IMR-90 (cell line): Measurements from ENCODE around the gene SLC25A14. TPM values are rescaled to one million over a fixed set of nuclear protein-coding genes. Genes with fewer than 3 reads are reported as not detected.
"Not testable (repeated sequence)": the region's sequence is repeated elsewhere in the genome, so short reads cannot be mapped to it uniquely, and the experiment has no call there.

Experiments used
- ATAC-seq: fragments of 200-7000 bp; cut with Tn5 transposase; 2 replicates; pipeline ENCODE4 v1.9.1; 2020; ENCODE audit warnings: low read depth, mild to moderate bottlenecking, moderate library complexity
- BruUV-seq: library from RNA; stranded (reverse); fragments of 400-500 nt; replicated peaks from 2 replicates; lab custom pipeline; 2021; lab: Mats Ljungman, UMichigan
- CTCF ChIA-PET: fragments of 300-600 bp; formaldehyde crosslinking; extraction: SDS; loops from one replicate; lab custom pipeline; 2021; ENCODE audit warnings: antibody characterized with exemption; lab: Yijun Ruan, JAX
- POLR2A ChIA-PET: fragments of 300-600 bp; sonication (Branson Sonifier 250); formaldehyde crosslinking; loops from one replicate; lab custom pipeline; 2022; ENCODE audit warnings: antibody characterized with exemption; ENCODE audit not compliant: unreplicated experiment; lab: Charles Lee
- DNase-seq: peaks from one replicate; pipeline ENCODE4 v3.0.0; 2013
- H2AFZ ChIP-seq: replicated peaks from 2 replicates; pipeline ENCODE3; 2013; ENCODE audit warnings: low read length, mild to moderate bottlenecking; ENCODE audit not compliant: poor library complexity
- H2AK5ac ChIP-seq: 2 replicates; pipeline ENCODE4 v1.6.1; 2013; ENCODE audit warnings: low read depth, low read length, inconsistent platforms
- H2AK9ac ChIP-seq: replicated peaks from 2 replicates; pipeline ENCODE3; 2013; ENCODE audit warnings: mild to moderate bottlenecking, low read depth, low read length, moderate library complexity; ENCODE audit not compliant: poor library complexity
- H2BK120ac ChIP-seq: 2 replicates; pipeline ENCODE4 v1.6.1; 2013; ENCODE audit warnings: low read depth, low read length, inconsistent platforms
- H2BK15ac ChIP-seq: 3 replicates; pipeline ENCODE4 v1.6.1; 2013; ENCODE audit warnings: low read depth, low read length, inconsistent platforms
- H2BK20ac ChIP-seq: 2 replicates; pipeline ENCODE4 v1.6.1; 2013; ENCODE audit warnings: low read depth, mild to moderate bottlenecking, inconsistent platforms, low read length, moderate library complexity
- H2BK5ac ChIP-seq: 2 replicates; pipeline ENCODE4 v1.6.1; 2013; ENCODE audit warnings: mild to moderate bottlenecking, low read depth, low read length, inconsistent platforms; ENCODE audit not compliant: poor library complexity, severe bottlenecking
- H3K14ac ChIP-seq: replicated peaks from 2 replicates; pipeline ENCODE4 v1.6.1; 2013; ENCODE audit warnings: low read depth, low read length, inconsistent platforms
- H3K18ac ChIP-seq: 2 replicates; pipeline ENCODE4 v1.6.1; 2013; ENCODE audit warnings: low read depth, low read length, control low read depth
- H3K23ac ChIP-seq: 2 replicates; pipeline ENCODE4 v1.6.1; 2013; ENCODE audit warnings: low read depth, low read length, inconsistent platforms
- H3K27ac ChIP-seq: 2 replicates; pipeline ENCODE4 v1.5.1; 2013; ENCODE audit warnings: mild to moderate bottlenecking, control low read depth, low read length; ENCODE audit not compliant: insufficient read depth
- H3K27me3 ChIP-seq: 2 replicates; pipeline ENCODE4 v1.6.1; 2013; ENCODE audit warnings: low read length; ENCODE audit not compliant: control insufficient read depth, insufficient read depth
- H3K36me3 ChIP-seq: 2 replicates; pipeline ENCODE4 v1.6.1; 2013; ENCODE audit warnings: low read length, mixed read lengths; ENCODE audit not compliant: control insufficient read depth, insufficient read depth
- H3K4ac ChIP-seq: 2 replicates; pipeline ENCODE4 v1.6.1; 2013; ENCODE audit warnings: low read depth, low read length, inconsistent platforms
- H3K4me1 ChIP-seq: 2 replicates; pipeline ENCODE4 v1.6.1; 2013; ENCODE audit warnings: low read length, mixed read lengths; ENCODE audit not compliant: control insufficient read depth, insufficient read depth
- H3K4me2 ChIP-seq: 2 replicates; pipeline ENCODE4 v1.6.1; 2013; ENCODE audit warnings: low read depth, mild to moderate bottlenecking, control low read depth, low read length, moderate library complexity
- H3K4me3 ChIP-seq: 2 replicates; pipeline ENCODE4 v1.5.1; 2013; ENCODE audit warnings: low read depth, mild to moderate bottlenecking, control low read depth, low read length, moderate library complexity; ENCODE audit not compliant: insufficient read depth
- H3K56ac ChIP-seq: 2 replicates; pipeline ENCODE4 v1.6.1; 2013; ENCODE audit warnings: low read length, inconsistent platforms; ENCODE audit not compliant: insufficient read depth; ENCODE audit errors: extremely low read depth
- H3K79me1 ChIP-seq, 2 experiments: 2 replicates each; pipeline ENCODE4 v1.6.1; 2013; ENCODE audit warnings: low read length in 2 of 2, inconsistent platforms in 1 of 2, low read depth in 1 of 2
- H3K9ac ChIP-seq: 2 replicates; pipeline ENCODE4 v1.6.1; 2013; ENCODE audit warnings: low read depth, low read length, control low read depth
- H3K9me1 ChIP-seq: 2 replicates; pipeline ENCODE4 v1.6.1; 2013; ENCODE audit warnings: low read length, inconsistent platforms; ENCODE audit not compliant: insufficient read depth
- H3K9me3 ChIP-seq: 2 replicates; pipeline ENCODE4 v1.6.1; 2013; ENCODE audit warnings: low read length; ENCODE audit not compliant: control insufficient read depth, insufficient read depth
- H4K20me1 ChIP-seq: 2 replicates; pipeline ENCODE4 v1.6.1; 2013; ENCODE audit warnings: low read length, inconsistent platforms; ENCODE audit not compliant: insufficient read depth
- H4K5ac ChIP-seq: 2 replicates; pipeline ENCODE4 v1.6.1; 2013; ENCODE audit warnings: mild to moderate bottlenecking, low read depth, low read length, control low read depth
- H4K8ac ChIP-seq, 2 experiments: 2 replicates each; pipeline ENCODE4 v1.6.1; 2013; ENCODE audit warnings: low read depth in 2 of 2, low read length in 2 of 2, control low read depth in 1 of 2, inconsistent platforms in 1 of 2
- H4K91ac ChIP-seq: 2 replicates; pipeline ENCODE4 v1.6.1; 2013; ENCODE audit warnings: low read depth, low read length, inconsistent platforms; ENCODE audit not compliant: insufficient read depth
- CHD1 ChIP-seq: IDR thresholded peaks from 2 replicates; pipeline ENCODE4 v1.6.1; 2012; ENCODE audit warnings: low read depth, low read length, improper control_type of control experiment
- FOS ChIP-seq: fragments of 150-350 bp; IDR thresholded peaks from 2 replicates; pipeline ENCODE4 v1.6.1; 2016; ENCODE audit warnings: low read depth, low read length
- WGBS, 2 experiments: methylation state at CpG; one replicate each; pipeline versions ENCODE4 v1.1.5 to v1.1.7; 2013; ENCODE audit warnings: missing lambda C conversion rate in 2 of 2; ENCODE audit not compliant: insufficient read length in 1 of 2; ENCODE audit errors: extremely low coverage in 2 of 2; 5-methylcytosine and 5-hydroxymethylcytosine counted together
- dilution Hi-C: fragments of 300-500 bp; cut with HindIII; formaldehyde crosslinking; loops from one replicate; pipeline ENCODE4 v1.14.3; 2018; ENCODE audit warnings: low sequenced_read_pairs; ENCODE audit not compliant: unreplicated experiment
- in situ Hi-C: fragments of 300-500 bp; cut with MboI; formaldehyde crosslinking; loops from 3 replicates; pipeline ENCODE4 v1.14.3; 2019; ENCODE audit warnings: low sequenced_read_pairs, inconsistent platforms, mixed read lengths
- intact Hi-C: fragments of 100-400 bp; cut with micrococcal nuclease; formaldehyde crosslinking; loops from 2 replicates; pipeline ENCODE4 v1.10.0; 2022
- polyA plus RNA-seq, 3 experiments: library from polyadenylated mRNA; depleted of rRNA; stranded (reverse); fragments of >200 nt; gene quantifications; 2 replicates each; pipeline ENCODE4 v1.2.3, GENCODE V29; 2012; ENCODE audit warnings: low replicate concordance in 1 of 3
- total RNA-seq: library from RNA; depleted of rRNA; stranded (reverse); fragments of >200 nt; gene quantifications from 2 replicates; pipeline ENCODE4 v1.2.3, GENCODE V29; 2012

The SLC25A14 gene
- total and polyA plus RNA-seq, 2 of the 4 experiments (the other 2 are of a cell fraction), result 13.8 TPM

- H3K4me1 ChIP-seq, result no peaks in the 10 kb centered on the region
- H3K9me1 ChIP-seq, result no peaks in the 10 kb centered on the region
- BruUV-seq, result no TSS peak
- H2BK120ac ChIP-seq, result no peak overlapping the region
- no peak overlapping the region for H3K56ac ChIP-seq
- H3K4me3 ChIP-seq, result no peak overlapping the region
- intact Hi-C loops, result no loop called here
- ATAC-seq (no peak), DNase-seq (no peak)
- no peak overlapping the region for H2AFZ ChIP-seq
- no peak overlapping the region for H2BK5ac ChIP-seq
- no peak overlapping the region for H2AK9ac ChIP-seq
- H3K27me3 ChIP-seq, result no peaks in the 10 kb centered on the region; the same call in 1 of the 2 replicates
- H3K9me3 ChIP-seq, result no peaks in the 10 kb centered on the region
- H3K27ac ChIP-seq, result no peak overlapping the region
- TF ChIP-seq CHD1 (no peak), FOS (no peak)
- no peak overlapping the region for H3K4ac ChIP-seq
- H4K91ac ChIP-seq, result no peak overlapping the region
- H2BK15ac ChIP-seq, result no peak overlapping the region
- H3K36me3 ChIP-seq, result no peaks in the 10 kb centered on the region
- H3K14ac ChIP-seq, result no peak overlapping the region
- no peak overlapping the region for H2AK5ac ChIP-seq
- no peak overlapping the region for H3K18ac ChIP-seq
- no peak overlapping the region for H3K23ac ChIP-seq
- H4K8ac ChIP-seq, result no peak overlapping the region
- in situ Hi-C loops, result no loop called here
- dilution Hi-C loops, result no loop called here
- CTCF ChIA-PET, result no interaction called here
- 79% methylated on average over 3 of the region's 5 CpGs; no CpG with 5 or more reads in 1 of the 2 experiments for WGBS, 2 experiments
- H3K4me2 ChIP-seq, result no peak overlapping the region
- no peak overlapping the region for H2BK20ac ChIP-seq
- H3K79me1 ChIP-seq, result no peaks in the 10 kb centered on the region
- no peaks in the 10 kb centered on the region for H4K20me1 ChIP-seq
- POLR2A ChIA-PET, result no interaction called here
- no peak overlapping the region for H3K9ac ChIP-seq
- no peak overlapping the region for H4K5ac ChIP-seq
Measured at GRCh38 chrX:130304587-130305368, 34.9 kb upstream of the SLC25A14 start.

GRCh38 chrX:130319886-130320285, 19.8 kb upstream of the SLC25A14 start:
- H3K79me1 ChIP-seq, BruUV-seq, H4K5ac ChIP-seq, H2BK15ac ChIP-seq, H4K20me1 ChIP-seq, H3K4me2 ChIP-seq, H2AK9ac ChIP-seq, in situ Hi-C loops, POLR2A ChIA-PET, H3K14ac ChIP-seq, dilution Hi-C loops, intact Hi-C loops, H4K8ac ChIP-seq, H3K4me3 ChIP-seq, H3K18ac ChIP-seq, ATAC-seq, H2AK5ac ChIP-seq, H2BK20ac ChIP-seq, H3K4ac ChIP-seq, H3K23ac ChIP-seq, H3K9ac ChIP-seq, H3K9me3 ChIP-seq, H3K27me3 ChIP-seq, H2AFZ ChIP-seq, DNase-seq, H3K27ac ChIP-seq, H3K36me3 ChIP-seq, H2BK5ac ChIP-seq, H4K91ac ChIP-seq, H3K56ac ChIP-seq, H3K9me1 ChIP-seq, H3K4me1 ChIP-seq, H2BK120ac ChIP-seq: not testable (repeated sequence)
- CTCF ChIA-PET, result interaction anchor here (0.8 kb wide), 1 partner anchor 11 kb away, joined by 3 read pairs; no protein-coding TSS in a partner anchor
- WGBS, 2 experiments, result no CpG with 5 or more reads among the region's 3 CpGs
